Mesendoderm (in vitro differentiated cells): ENCODE measurements around the gene ROBO1.

Experiments
- DNase-seq: peaks from one replicate; pipeline ENCODE4 v3.0.0; 2013
- H2AK5ac ChIP-seq: 2 replicates; pipeline ENCODE4 v1.6.1; 2013; ENCODE audit warnings: low read length, inconsistent platforms
- H2BK120ac ChIP-seq: 2 replicates; pipeline ENCODE4 v1.6.1; 2013; ENCODE audit warnings: low read depth, mild to moderate bottlenecking, low read length, moderate library complexity, mixed read lengths
- H2BK15ac ChIP-seq: replicated peaks from 2 replicates; pipeline ENCODE4 v1.6.1; 2013; ENCODE audit warnings: low read depth, mild to moderate bottlenecking, moderate library complexity
- H2BK5ac ChIP-seq: 2 replicates; pipeline ENCODE4 v1.6.1; 2013; ENCODE audit warnings: low read length, inconsistent platforms
- H3K18ac ChIP-seq: 2 replicates; pipeline ENCODE4 v1.6.1; 2013; ENCODE audit warnings: mild to moderate bottlenecking, low read length, mixed read lengths
- H3K23ac ChIP-seq: one replicate; pipeline ENCODE4 v1.6.1; 2013; ENCODE audit warnings: low read length
- H3K27ac ChIP-seq: 2 replicates; pipeline ENCODE4 v1.5.1; 2013; ENCODE audit warnings: low read depth, mild to moderate bottlenecking, inconsistent platforms, low read length, moderate library complexity
- H3K27me3 ChIP-seq: 2 replicates; pipeline ENCODE4 v1.6.1; 2013; ENCODE audit warnings: low read length, control low read depth, mild to moderate bottlenecking, inconsistent platforms; ENCODE audit not compliant: insufficient read depth, poor library complexity
- H3K36me3 ChIP-seq: 2 replicates; pipeline ENCODE4 v1.6.1; 2013; ENCODE audit warnings: low read length, inconsistent platforms; ENCODE audit not compliant: control insufficient read depth, insufficient read depth
- H3K4ac ChIP-seq: one replicate; pipeline ENCODE4 v1.6.1; 2013; ENCODE audit warnings: low read depth, mild to moderate bottlenecking, low read length, moderate library complexity
- H3K4me1 ChIP-seq: 2 replicates; pipeline ENCODE4 v1.6.1; 2013; ENCODE audit warnings: low read depth, low read length, inconsistent platforms; ENCODE audit not compliant: control insufficient read depth
- H3K4me2 ChIP-seq: 2 replicates; pipeline ENCODE4 v1.6.1; 2013; ENCODE audit warnings: low read length
- H3K4me3 ChIP-seq: 2 replicates; pipeline ENCODE4 v1.5.1; 2013; ENCODE audit warnings: mild to moderate bottlenecking, low read length
- H3K56ac ChIP-seq: one replicate; pipeline ENCODE4 v1.6.1; 2013; ENCODE audit warnings: low read length
- H3K79me1 ChIP-seq: 2 replicates; pipeline ENCODE4 v1.6.1; 2013; ENCODE audit warnings: low read length, inconsistent platforms
- H3K79me2 ChIP-seq: 2 replicates; pipeline ENCODE4 v1.6.1; 2013; ENCODE audit warnings: mild to moderate bottlenecking, low read length; ENCODE audit not compliant: control insufficient read depth, insufficient read depth
- H3K9ac ChIP-seq: 2 replicates; pipeline ENCODE4 v1.6.1; 2013; ENCODE audit warnings: low read length, inconsistent platforms
- H4K5ac ChIP-seq: one replicate; pipeline ENCODE4 v1.6.1; 2013; ENCODE audit warnings: low read length
- H4K8ac ChIP-seq: one replicate; pipeline ENCODE4 v1.6.1; 2013; ENCODE audit warnings: low read depth, mild to moderate bottlenecking, control low read depth, low read length, moderate library complexity
- WGBS: extraction: QIAGEN DNeasy Blood & Tissue Kit; methylation state at CpG from one replicate; pipeline ENCODE4 v1.1.7; 2013; ENCODE audit warnings: low lambda C conversion rate, missing lambda C conversion rate; ENCODE audit not compliant: insufficient coverage; ENCODE audit errors: extremely low coverage; 5-methylcytosine and 5-hydroxymethylcytosine counted together

ROBO1 gene

GRCh38 chr3:78794431-78794830, 973.4 kb downstream of the ROBO1 start:
- H3K18ac ChIP-seq = no peak overlapping the region

DNA sequence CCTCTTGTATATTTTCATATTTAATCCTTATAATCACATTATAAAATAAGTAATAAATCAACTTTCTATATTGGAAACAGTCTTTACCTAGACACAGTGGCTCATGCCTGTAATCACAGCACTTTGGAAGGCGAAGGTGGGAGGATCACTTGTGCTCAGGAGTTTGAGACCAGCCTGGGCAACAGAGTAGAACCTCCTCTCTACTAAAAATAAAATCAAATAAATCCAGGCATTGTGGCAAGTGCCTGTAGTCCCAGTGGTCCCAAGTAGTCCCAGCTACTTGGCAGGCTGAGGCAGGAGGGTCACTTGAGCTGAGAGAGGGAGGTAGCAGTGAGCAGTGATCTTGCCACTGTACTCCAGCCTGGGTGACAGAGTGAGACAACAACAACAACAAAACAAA, 975.1 kb downstream of the ROBO1 start:
- Histone ChIP-seq H3K27me3 (no peaks in the 10 kb centered on the region), H3K4me2 (no peak overlapping the region), H3K36me3 (no peaks in the 10 kb centered on the region), H3K56ac (no peak overlapping the region), H2AK5ac (no peak overlapping the region), H2BK5ac (no peak overlapping the region), H3K79me2 (no peaks in the 10 kb centered on the region), H2BK15ac (no peak overlapping the region), H3K23ac (no peak overlapping the region), H2BK120ac (no peak overlapping the region), H3K4me3 (no peak overlapping the region), H3K9ac (no peak overlapping the region), H3K4me1 (no peaks in the 10 kb centered on the region), H3K27ac (no peak overlapping the region), H4K5ac (no peak overlapping the region), H3K4ac (no peak overlapping the region), H3K18ac (no peak overlapping the region), H4K8ac (no peak overlapping the region), H3K79me1 (no peaks in the 10 kb centered on the region)
- WGBS = no CpG with 5 or more reads among the region's 1 CpG
- DNase-seq = no peak

More at GRCh38 chr3:78794431-78794830, 973.4 kb downstream of the ROBO1 start:
- H3K4me1 ChIP-seq = no peaks in the 10 kb centered on the region
- no peak overlapping the region for H2BK5ac ChIP-seq
- no peaks in the 10 kb centered on the region for H3K27me3 ChIP-seq
- no peak overlapping the region for H3K23ac ChIP-seq
- no peak overlapping the region for H3K4ac ChIP-seq
- no peaks in the 10 kb centered on the region for H3K79me1 ChIP-seq
- H2BK120ac ChIP-seq = no peak overlapping the region
- no peak overlapping the region for H3K56ac ChIP-seq
- no peak overlapping the region for H3K4me3 ChIP-seq
- no peak overlapping the region for H3K4me2 ChIP-seq
- no peaks in the 10 kb centered on the region for H3K79me2 ChIP-seq
- H4K8ac ChIP-seq = no peak overlapping the region
- no peaks in the 10 kb centered on the region for H3K36me3 ChIP-seq
- WGBS = no CpG with 5 or more reads among the region's 1 CpG
- no peak overlapping the region for H2BK15ac ChIP-seq
- no peak overlapping the region for H2AK5ac ChIP-seq
- H4K5ac ChIP-seq = no peak overlapping the region
- H3K27ac ChIP-seq = no peak overlapping the region
- no peak for DNase-seq
- H3K9ac ChIP-seq = no peak overlapping the region

DNA sequence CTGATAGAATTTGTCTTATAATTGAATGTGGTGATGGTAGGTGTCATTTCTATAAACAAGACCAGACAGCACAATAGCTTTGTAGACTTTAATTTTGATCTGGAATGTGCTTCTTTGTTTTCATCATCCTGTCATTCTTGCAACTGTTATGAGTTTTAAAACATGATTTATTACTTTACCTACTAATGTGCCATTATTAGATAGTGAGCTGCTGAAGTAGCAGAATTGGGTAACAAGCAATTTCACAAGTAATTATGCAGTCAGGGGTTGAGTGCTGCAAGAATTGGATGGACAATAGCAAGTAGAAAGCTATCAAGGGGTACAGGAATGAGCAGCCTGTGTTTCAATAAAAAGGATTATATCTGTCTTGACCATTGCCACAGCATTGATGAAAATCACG, 975.6 kb downstream of the ROBO1 start:
- Histone ChIP-seq H2AK5ac (no peak overlapping the region), H3K18ac (no peak overlapping the region), H4K5ac (no peak overlapping the region), H3K56ac (no peak overlapping the region), H3K4me3 (no peak overlapping the region), H4K8ac (no peak overlapping the region), H3K79me1 (no peaks in the 10 kb centered on the region), H3K23ac (no peak overlapping the region), H2BK5ac (no peak overlapping the region), H3K27me3 (no peaks in the 10 kb centered on the region), H3K4ac (no peak overlapping the region), H3K4me1 (no peaks in the 10 kb centered on the region), H2BK120ac (no peak overlapping the region), H3K79me2 (no peaks in the 10 kb centered on the region), H3K27ac (no peak overlapping the region), H2BK15ac (no peak overlapping the region), H3K9ac (no peak overlapping the region), H3K36me3 (no peaks in the 10 kb centered on the region), H3K4me2 (no peak overlapping the region)
- no peak for DNase-seq
- 100% methylated on average over 1 of the region's 1 CpG for WGBS

DNA sequence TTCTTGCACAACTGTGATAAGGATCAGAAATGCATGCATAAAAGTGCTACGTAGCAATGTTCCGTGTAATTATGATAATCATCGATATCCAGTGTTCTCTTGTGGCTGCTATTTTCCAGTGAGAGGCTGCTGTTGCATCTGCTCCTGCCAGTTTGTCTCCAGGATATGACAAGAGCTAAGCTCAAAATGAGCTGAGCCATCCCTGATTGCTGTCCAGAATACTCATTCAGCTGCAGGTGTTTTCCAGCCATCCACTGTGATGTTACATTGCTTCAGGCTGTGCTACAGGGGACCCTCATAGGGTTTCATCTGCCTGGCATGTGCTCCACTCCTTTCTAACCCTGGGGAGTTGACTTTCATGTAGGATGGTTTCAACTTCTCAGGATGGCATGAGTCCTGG, 976.0 kb downstream of the ROBO1 start:
- Histone ChIP-seq H3K4me3 (no peak overlapping the region), H3K4ac (no peak overlapping the region), H3K9ac (no peak overlapping the region), H3K27ac (no peak overlapping the region), H2BK15ac (no peak overlapping the region), H3K79me2 (no peaks in the 10 kb centered on the region), H4K8ac (no peak overlapping the region), H2BK5ac (no peak overlapping the region), H3K56ac (no peak overlapping the region), H3K4me1 (no peaks in the 10 kb centered on the region), H4K5ac (no peak overlapping the region), H2BK120ac (no peak overlapping the region), H2AK5ac (no peak overlapping the region), H3K4me2 (no peak overlapping the region), H3K27me3 (no peaks in the 10 kb centered on the region), H3K79me1 (no peaks in the 10 kb centered on the region), H3K23ac (no peak overlapping the region), H3K18ac (no peak overlapping the region), H3K36me3 (no peaks in the 10 kb centered on the region)
- no peak for DNase-seq
- WGBS = no CpG with 5 or more reads among the region's 3 CpGs

- DNase-seq = no peak
- Histone ChIP-seq H3K4me2 (no peak overlapping the region), H3K79me2 (no peaks in the 10 kb centered on the region), H3K4me1 (no peaks in the 10 kb centered on the region), H3K23ac (no peak overlapping the region), H2BK120ac (no peak overlapping the region), H3K9ac (no peak overlapping the region), H3K79me1 (no peaks in the 10 kb centered on the region), H2BK15ac (no peak overlapping the region), H4K5ac (no peak overlapping the region), H3K27ac (no peak overlapping the region), H3K4me3 (no peak overlapping the region), H2BK5ac (no peak overlapping the region), H2AK5ac (no peak overlapping the region), H3K36me3 (no peaks in the 10 kb centered on the region), H4K8ac (no peak overlapping the region), H3K27me3 (no peaks in the 10 kb centered on the region), H3K18ac (no peak overlapping the region), H3K56ac (no peak overlapping the region), H3K4ac (no peak overlapping the region)
- no CpG with 5 or more reads among the region's 2 CpGs for WGBS
These were observed 979.0 kb downstream of the ROBO1 start for GRCh38 chr3:78788839-78789238.

GRCh38 chr3:78785004-78785403, 982.8 kb downstream of the ROBO1 start:
- H3K4me2 ChIP-seq = no peak overlapping the region
- H3K27ac ChIP-seq = no peak overlapping the region
- H3K4ac ChIP-seq = no peak overlapping the region
- DNase-seq = no peak
- H3K79me2 ChIP-seq = peaks cover 3% of the 10 kb centered on the region
- WGBS = no CpG with 5 or more reads among the region's 1 CpG
- no peak overlapping the region for H4K8ac ChIP-seq
- no peak overlapping the region for H3K23ac ChIP-seq
- H4K5ac ChIP-seq = no peak overlapping the region
- no peaks in the 10 kb centered on the region for H3K27me3 ChIP-seq
- no peak overlapping the region for H2BK120ac ChIP-seq
- no peaks in the 10 kb centered on the region for H3K36me3 ChIP-seq
- H2BK5ac ChIP-seq = no peak overlapping the region
- no peaks in the 10 kb centered on the region for H3K4me1 ChIP-seq
- no peak overlapping the region for H3K56ac ChIP-seq
- no peak overlapping the region for H2AK5ac ChIP-seq
- no peak overlapping the region for H2BK15ac ChIP-seq
- peaks cover under 1% of the 10 kb centered on the region for H3K79me1 ChIP-seq
- H3K4me3 ChIP-seq = no peak overlapping the region
- H3K9ac ChIP-seq = no peak overlapping the region
- no peak overlapping the region for H3K18ac ChIP-seq
